GM23338 (cell line): ENCODE measurements around the gene SLC4A9. TPM values are rescaled to one million over a fixed set of nuclear protein-coding genes. Genes with fewer than 3 reads are reported as not detected.

Source experiments
- ATAC-seq: fragments of 200-7000 bp; cut with Tn5 transposase; 3 replicates; pipeline ENCODE4 v1.9.1; 2020
- DNase-seq: peaks from one replicate; pipeline ENCODE4 v3.0.0-alpha.2; 2015; ENCODE audit warnings: low spot score
- H2AFZ ChIP-seq: fragments of 200-600 bp; sonication (generic); 2 replicates; pipeline ENCODE4 v1.8.0; 2016; ENCODE audit warnings: antibody characterized with exemption, mild to moderate bottlenecking, moderate library complexity
- H3F3A ChIP-seq: fragments of 200-600 bp; sonication (generic); replicated peaks from 2 replicates; pipeline ENCODE4 v1.8.0; 2017; ENCODE audit warnings: antibody characterized with exemption, mixed run types, low read depth
- H3K27ac ChIP-seq: fragments of 200-600 bp; sonication (generic); 2 replicates; pipeline ENCODE4 v1.6.1; 2016; ENCODE audit warnings: low read depth
- H3K27me3 ChIP-seq: fragments of 200-600 bp; sonication (generic); 2 replicates; pipeline ENCODE4 v1.8.0; 2016; ENCODE audit warnings: mild to moderate bottlenecking, mixed run types, moderate library complexity; ENCODE audit not compliant: insufficient read depth
- H3K36me3 ChIP-seq: fragments of 200-600 bp; sonication (generic); 2 replicates; pipeline ENCODE4 v1.8.0; 2016; ENCODE audit warnings: mild to moderate bottlenecking; ENCODE audit not compliant: insufficient read depth
- H3K4me1 ChIP-seq: fragments of 200-600 bp; sonication (generic); 2 replicates; pipeline ENCODE4 v1.8.0; 2016; ENCODE audit warnings: mild to moderate bottlenecking, moderate library complexity; ENCODE audit not compliant: insufficient read depth
- H3K4me2 ChIP-seq: fragments of 200-600 bp; sonication (generic); 2 replicates; pipeline ENCODE4 v1.7.1; 2017; ENCODE audit warnings: mixed run types
- H3K4me3 ChIP-seq: fragments of 200-600 bp; sonication (generic); 2 replicates; pipeline ENCODE4 v1.6.1; 2016; ENCODE audit warnings: mixed run types
- H3K79me2 ChIP-seq: fragments of 200-600 bp; sonication (generic); replicated peaks from 2 replicates; pipeline ENCODE4 v1.8.0; 2017; ENCODE audit warnings: mild to moderate bottlenecking; ENCODE audit not compliant: insufficient read depth
- H3K9me2 ChIP-seq: fragments of 200-600 bp; sonication (generic); 2 replicates; pipeline ENCODE4 v1.8.0; 2017; ENCODE audit not compliant: insufficient read depth
- H4K20me1 ChIP-seq: fragments of 200-600 bp; sonication (generic); replicated peaks from 2 replicates; pipeline ENCODE4 v1.8.0; 2017; ENCODE audit warnings: mild to moderate bottlenecking; ENCODE audit not compliant: insufficient read depth
- H3K27ac Mint-ChIP-seq: 2 replicates; pipeline ENCODE4 v1.8.0; 2020; ENCODE audit warnings: inconsistent platforms, mild to moderate bottlenecking, moderate library complexity, mixed read lengths
- H3K27me3 Mint-ChIP-seq: 3 replicates; pipeline ENCODE4 v1.8.0; 2022; ENCODE audit warnings: low read depth, mild to moderate bottlenecking, moderate library complexity, mixed read lengths, inconsistent platforms; ENCODE audit not compliant: insufficient read depth, poor library complexity
- H3K36me3 Mint-ChIP-seq: 3 replicates; pipeline ENCODE4 v1.8.0; 2021; ENCODE audit warnings: low read depth, mild to moderate bottlenecking, inconsistent platforms, moderate library complexity, mixed read lengths
- H3K4me1 Mint-ChIP-seq: 3 replicates; pipeline ENCODE4 v1.8.0; 2020; ENCODE audit warnings: mild to moderate bottlenecking, inconsistent platforms, mixed read lengths
- H3K4me3 Mint-ChIP-seq: 3 replicates; pipeline ENCODE4 v1.8.0; 2021; ENCODE audit warnings: moderate library complexity, mild to moderate bottlenecking, inconsistent platforms, mixed read lengths
- H3K9me3 Mint-ChIP-seq: 3 replicates; pipeline ENCODE4 v1.8.0; 2020; ENCODE audit warnings: moderate library complexity, mild to moderate bottlenecking, inconsistent platforms, mixed read lengths
- POLR2AphosphoS5 ChIP-seq: IDR thresholded peaks from 2 replicates; pipeline ENCODE4 v1.6.1; 2016; ENCODE audit warnings: antibody characterized with exemption, low read depth
- ZNF331 ChIP-seq: fragments of 250-450 bp; sonication (Bioruptor Pico); IDR thresholded peaks from 2 replicates; pipeline ENCODE4 v1.5.0; 2020; ENCODE audit warnings: low read depth, mild to moderate bottlenecking, moderate library complexity
- polyA plus RNA-seq: library from polyadenylated mRNA; unstranded; fragments of >200 nt; fragmentation: Nextera tagmentation; extraction: Ambion mirVana; gene quantifications from 2 replicates; pipeline ENCODE4 v1.2.1, GENCODE V29; 2016
- total RNA-seq: library from RNA; depleted of rRNA; stranded (reverse); fragments of >200 nt; shearing (Covaris generic); gene quantifications from 2 replicates; pipeline ENCODE4 v1.2.3, GENCODE V29; 2014
- TF ChIP-seq, protein P1 (sequence below): fragments of 250-450 bp; sonication (Bioruptor Pico); IDR thresholded peaks from 2 replicates; pipeline ENCODE4 v1.5.0; 2020; ENCODE audit warnings: mild to moderate bottlenecking, moderate library complexity
- TF ChIP-seq, protein P2 (sequence below), 2 experiments: fragments of 200-600 bp in 1 of 2; sonication (generic) in 1 of 2; conservative IDR thresholded peaks; 2 replicates each; pipeline versions ENCODE4 v1.5.1 to v1.6.1; 2016 to 2017; ENCODE audit warnings: antibody characterized with exemption in 2 of 2, low read depth in 2 of 2, mild to moderate bottlenecking in 2 of 2, moderate library complexity in 1 of 2

The SLC4A9 gene
- total and polyA plus RNA-seq, 2 experiments from 2014 or later: 0.08 TPM; not detected in 1

DNA sequence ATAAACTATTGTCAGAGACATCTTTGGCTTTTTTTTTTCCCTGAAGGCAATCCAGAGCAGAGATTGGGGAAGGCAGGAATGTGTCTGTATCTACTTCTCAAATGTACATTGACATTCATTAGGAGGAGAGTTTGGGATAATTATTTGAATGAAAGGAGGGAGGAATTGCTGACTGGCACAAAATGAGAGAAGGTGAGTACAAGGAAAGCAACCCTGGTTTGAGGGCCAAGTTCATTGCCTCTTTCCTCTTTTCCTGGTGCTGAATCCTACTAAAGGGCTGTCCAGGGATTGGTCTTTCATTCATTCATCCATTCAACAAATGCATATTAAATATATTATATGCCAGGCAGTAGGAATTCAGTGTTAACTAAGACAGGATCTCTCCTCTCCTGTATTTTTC is 22.9 kb downstream of the SLC4A9 start (continued):
- TF ChIP-seq, protein P1, sequence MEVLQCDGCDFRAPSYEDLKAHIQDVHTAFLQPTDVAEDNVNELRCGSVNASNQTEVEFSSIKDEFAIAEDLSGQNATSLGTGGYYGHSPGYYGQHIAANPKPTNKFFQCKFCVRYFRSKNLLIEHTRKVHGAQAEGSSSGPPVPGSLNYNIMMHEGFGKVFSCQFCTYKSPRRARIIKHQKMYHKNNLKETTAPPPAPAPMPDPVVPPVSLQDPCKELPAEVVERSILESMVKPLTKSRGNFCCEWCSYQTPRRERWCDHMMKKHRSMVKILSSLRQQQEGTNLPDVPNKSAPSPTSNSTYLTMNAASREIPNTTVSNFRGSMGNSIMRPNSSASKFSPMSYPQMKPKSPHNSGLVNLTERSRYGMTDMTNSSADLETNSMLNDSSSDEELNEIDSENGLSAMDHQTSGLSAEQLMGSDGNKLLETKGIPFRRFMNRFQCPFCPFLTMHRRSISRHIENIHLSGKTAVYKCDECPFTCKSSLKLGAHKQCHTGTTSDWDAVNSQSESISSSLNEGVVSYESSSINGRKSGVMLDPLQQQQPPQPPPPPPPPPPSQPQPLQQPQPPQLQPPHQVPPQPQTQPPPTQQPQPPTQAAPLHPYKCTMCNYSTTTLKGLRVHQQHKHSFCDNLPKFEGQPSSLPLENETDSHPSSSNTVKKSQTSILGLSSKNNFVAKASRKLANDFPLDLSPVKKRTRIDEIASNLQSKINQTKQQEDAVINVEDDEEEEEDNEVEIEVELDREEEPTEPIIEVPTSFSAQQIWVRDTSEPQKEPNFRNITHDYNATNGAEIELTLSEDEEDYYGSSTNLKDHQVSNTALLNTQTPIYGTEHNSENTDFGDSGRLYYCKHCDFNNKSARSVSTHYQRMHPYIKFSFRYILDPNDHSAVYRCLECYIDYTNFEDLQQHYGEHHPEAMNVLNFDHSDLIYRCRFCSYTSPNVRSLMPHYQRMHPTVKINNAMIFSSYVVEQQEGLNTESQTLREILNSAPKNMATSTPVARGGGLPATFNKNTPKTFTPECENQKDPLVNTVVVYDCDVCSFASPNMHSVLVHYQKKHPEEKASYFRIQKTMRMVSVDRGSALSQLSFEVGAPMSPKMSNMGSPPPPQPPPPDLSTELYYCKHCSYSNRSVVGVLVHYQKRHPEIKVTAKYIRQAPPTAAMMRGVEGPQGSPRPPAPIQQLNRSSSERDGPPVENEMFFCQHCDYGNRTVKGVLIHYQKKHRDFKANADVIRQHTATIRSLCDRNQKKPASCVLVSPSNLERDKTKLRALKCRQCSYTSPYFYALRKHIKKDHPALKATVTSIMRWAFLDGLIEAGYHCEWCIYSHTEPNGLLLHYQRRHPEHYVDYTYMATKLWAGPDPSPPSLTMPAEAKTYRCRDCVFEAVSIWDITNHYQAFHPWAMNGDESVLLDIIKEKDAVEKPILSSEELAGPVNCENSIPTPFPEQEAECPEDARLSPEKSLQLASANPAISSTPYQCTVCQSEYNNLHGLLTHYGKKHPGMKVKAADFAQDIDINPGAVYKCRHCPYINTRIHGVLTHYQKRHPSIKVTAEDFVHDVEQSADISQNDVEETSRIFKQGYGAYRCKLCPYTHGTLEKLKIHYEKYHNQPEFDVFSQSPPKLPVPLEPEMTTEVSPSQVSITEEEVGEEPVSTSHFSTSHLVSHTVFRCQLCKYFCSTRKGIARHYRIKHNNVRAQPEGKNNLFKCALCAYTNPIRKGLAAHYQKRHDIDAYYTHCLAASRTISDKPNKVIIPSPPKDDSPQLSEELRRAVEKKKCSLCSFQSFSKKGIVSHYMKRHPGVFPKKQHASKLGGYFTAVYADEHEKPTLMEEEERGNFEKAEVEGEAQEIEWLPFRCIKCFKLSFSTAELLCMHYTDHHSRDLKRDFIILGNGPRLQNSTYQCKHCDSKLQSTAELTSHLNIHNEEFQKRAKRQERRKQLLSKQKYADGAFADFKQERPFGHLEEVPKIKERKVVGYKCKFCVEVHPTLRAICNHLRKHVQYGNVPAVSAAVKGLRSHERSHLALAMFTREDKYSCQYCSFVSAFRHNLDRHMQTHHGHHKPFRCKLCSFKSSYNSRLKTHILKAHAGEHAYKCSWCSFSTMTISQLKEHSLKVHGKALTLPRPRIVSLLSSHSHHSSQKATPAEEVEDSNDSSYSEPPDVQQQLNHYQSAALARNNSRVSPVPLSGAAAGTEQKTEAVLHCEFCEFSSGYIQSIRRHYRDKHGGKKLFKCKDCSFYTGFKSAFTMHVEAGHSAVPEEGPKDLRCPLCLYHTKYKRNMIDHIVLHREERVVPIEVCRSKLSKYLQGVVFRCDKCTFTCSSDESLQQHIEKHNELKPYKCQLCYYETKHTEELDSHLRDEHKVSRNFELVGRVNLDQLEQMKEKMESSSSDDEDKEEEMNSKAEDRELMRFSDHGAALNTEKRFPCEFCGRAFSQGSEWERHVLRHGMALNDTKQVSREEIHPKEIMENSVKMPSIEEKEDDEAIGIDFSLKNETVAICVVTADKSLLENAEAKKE: no peak
- no peak for TF ChIP-seq ZNF331
- TF ChIP-seq, protein P2, sequence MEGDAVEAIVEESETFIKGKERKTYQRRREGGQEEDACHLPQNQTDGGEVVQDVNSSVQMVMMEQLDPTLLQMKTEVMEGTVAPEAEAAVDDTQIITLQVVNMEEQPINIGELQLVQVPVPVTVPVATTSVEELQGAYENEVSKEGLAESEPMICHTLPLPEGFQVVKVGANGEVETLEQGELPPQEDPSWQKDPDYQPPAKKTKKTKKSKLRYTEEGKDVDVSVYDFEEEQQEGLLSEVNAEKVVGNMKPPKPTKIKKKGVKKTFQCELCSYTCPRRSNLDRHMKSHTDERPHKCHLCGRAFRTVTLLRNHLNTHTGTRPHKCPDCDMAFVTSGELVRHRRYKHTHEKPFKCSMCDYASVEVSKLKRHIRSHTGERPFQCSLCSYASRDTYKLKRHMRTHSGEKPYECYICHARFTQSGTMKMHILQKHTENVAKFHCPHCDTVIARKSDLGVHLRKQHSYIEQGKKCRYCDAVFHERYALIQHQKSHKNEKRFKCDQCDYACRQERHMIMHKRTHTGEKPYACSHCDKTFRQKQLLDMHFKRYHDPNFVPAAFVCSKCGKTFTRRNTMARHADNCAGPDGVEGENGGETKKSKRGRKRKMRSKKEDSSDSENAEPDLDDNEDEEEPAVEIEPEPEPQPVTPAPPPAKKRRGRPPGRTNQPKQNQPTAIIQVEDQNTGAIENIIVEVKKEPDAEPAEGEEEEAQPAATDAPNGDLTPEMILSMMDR (conservative IDR thresholded peaks at IDR 0.05; ENCODE audit: low read depth in 2 of 2): no peak
- no peak for TF ChIP-seq POLR2AphosphoS5

DNA sequence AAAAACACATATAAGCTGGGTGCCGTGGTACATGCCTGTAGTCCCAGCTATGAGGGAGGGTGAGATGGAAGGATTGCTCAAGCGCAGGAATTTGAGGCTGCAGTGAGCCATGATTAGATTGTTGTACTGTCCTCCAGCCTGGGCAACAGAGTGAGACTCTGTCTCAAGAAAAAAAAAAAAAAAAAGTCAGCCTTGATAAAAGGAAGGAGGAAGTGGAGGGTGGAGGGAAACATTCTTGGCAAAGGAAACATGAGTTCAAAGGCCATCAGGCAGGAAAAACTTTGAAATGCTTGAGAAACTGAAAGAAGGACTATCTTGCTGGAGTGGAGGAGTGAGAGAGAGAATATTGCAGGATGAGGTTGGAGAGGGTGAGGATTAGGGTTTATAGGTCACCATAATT is 23.3 kb downstream of the SLC4A9 start:
- Mint-ChIP-seq H3K9me3 (no peaks in the 10 kb centered on the region), H3K4me3 (no peak overlapping the region), H3K27ac (no peak overlapping the region), H3K27me3 (peaks cover 5% of the 10 kb centered on the region), H3K4me1 (no peaks in the 10 kb centered on the region), H3K36me3 (no peaks in the 10 kb centered on the region)
- no peaks in the 10 kb centered on the region for H3F3A ChIP-seq
- TF ChIP-seq, protein P1: no peak
- H3K36me3 ChIP-seq: no peaks in the 10 kb centered on the region
- H3K4me3 ChIP-seq: no peak overlapping the region
- no peak for ATAC-seq
- DNase-seq: no peak
- H3K4me2 ChIP-seq: no peak overlapping the region
- H3K4me1 ChIP-seq: no peaks in the 10 kb centered on the region
- no peaks in the 10 kb centered on the region for H3K9me2 ChIP-seq
- H3K79me2 ChIP-seq: no peaks in the 10 kb centered on the region
- H3K27ac ChIP-seq: no peak overlapping the region
- H4K20me1 ChIP-seq: no peaks in the 10 kb centered on the region; the same call in 1 of the 2 replicates
- no peak overlapping the region for H2AFZ ChIP-seq
- H3K27me3 ChIP-seq: no peaks in the 10 kb centered on the region
